Endothelial cell of umbilical vein (primary cell): ENCODE results near the gene MYH7. TPM values are rescaled to one million over a fixed set of nuclear protein-coding genes. Genes with fewer than 3 reads are reported as not detected.

Experiments used
- BruUV-seq: library from RNA; stranded (reverse); fragments of 400-500 nt; replicated peaks from 2 replicates; lab custom pipeline; 2021; lab: Mats Ljungman, UMichigan
- CTCF ChIA-PET: fragments of 300-600, 350-600 bp; sonication (Branson Sonifier 250); formaldehyde crosslinking; loops from one replicate; lab custom pipeline; 2021; ENCODE audit warnings: antibody characterized with exemption, inconsistent platforms; lab: Charles Lee
- POLR2A ChIA-PET: fragments of 300-600, 350-600 bp; sonication (Branson Sonifier 250); formaldehyde crosslinking; loops from one replicate; lab custom pipeline; 2021; ENCODE audit warnings: antibody characterized with exemption, inconsistent platforms; lab: Charles Lee
- DNase-seq: peaks from one replicate; pipeline ENCODE4 v3.0.0-alpha.2; 2011; ENCODE audit warnings: low read depth, low spot score
- FAIRE-seq: peaks from 2 replicates; lab custom pipeline; 2011; peaks lifted over from hg19 to GRCh38; lab: Jason Lieb, UNC
- H2AFZ ChIP-seq: 2 replicates; pipeline ENCODE4 v1.6.0; 2012; ENCODE audit warnings: low read depth, low read length, control low read depth, inconsistent platforms
- H3K27ac ChIP-seq: 2 replicates; pipeline ENCODE4 v1.5.1; 2011; ENCODE audit warnings: low read depth, mild to moderate bottlenecking, control low read depth, low read length, moderate library complexity; ENCODE audit not compliant: insufficient read depth
- H3K27me3 ChIP-seq, 2 experiments: 2 replicates each; pipeline versions ENCODE4 v1.6.0 to v1.6.1; 2011; ENCODE audit warnings: low read length in 2 of 2, mixed read lengths in 1 of 2; ENCODE audit not compliant: control insufficient read depth in 2 of 2, insufficient read depth in 2 of 2
- H3K36me3 ChIP-seq, 2 experiments: 2 replicates in 1 of 2; 3 replicates in 1 of 2; pipeline ENCODE4 v1.5.1; 2011; ENCODE audit warnings: low read length in 2 of 2, mild to moderate bottlenecking in 1 of 2, moderate library complexity in 1 of 2; ENCODE audit not compliant: control insufficient read depth in 2 of 2, insufficient read depth in 2 of 2; ENCODE audit errors: extremely low read depth in 1 of 2
- H3K4me1 ChIP-seq: 3 replicates; pipeline ENCODE4 v1.5.1; 2011; ENCODE audit warnings: mild to moderate bottlenecking, low read length; ENCODE audit not compliant: control insufficient read depth, insufficient read depth; ENCODE audit errors: extremely low read depth
- H3K4me2 ChIP-seq: 2 replicates; pipeline ENCODE4 v1.6.1; 2011; ENCODE audit warnings: low read length, control low read depth, mixed read lengths; ENCODE audit not compliant: insufficient read depth
- H3K4me3 ChIP-seq, 3 experiments: fragments of 200-600 bp in 1 of 3; sonication (generic), shearing (Covaris generic) in 1 of 3; replicated peaks in 1 of 3; 2 replicates each; pipeline ENCODE4 v1.5.1; 2011 to 2016; ENCODE audit warnings: control low read depth in 3 of 3, low read length in 3 of 3, mild to moderate bottlenecking in 2 of 3, inconsistent platforms in 1 of 3, low read depth in 1 of 3, moderate library complexity in 1 of 3; ENCODE audit not compliant: insufficient read depth in 1 of 3
- H3K79me2 ChIP-seq: 2 replicates; pipeline ENCODE4 v1.6.0; 2012; ENCODE audit warnings: low read length, inconsistent platforms; ENCODE audit not compliant: control insufficient read depth, insufficient read depth
- H3K9ac ChIP-seq: replicated peaks from 2 replicates; pipeline ENCODE3; 2011; ENCODE audit warnings: low read length, control low read depth; ENCODE audit not compliant: insufficient read depth; ENCODE audit errors: extremely low read depth
- H3K9me1 ChIP-seq: replicated peaks from 3 replicates; pipeline ENCODE4 v1.6.0; 2011; ENCODE audit warnings: mild to moderate bottlenecking, low read length; ENCODE audit not compliant: control insufficient read depth, insufficient read depth; ENCODE audit errors: extremely low read depth
- H3K9me3 ChIP-seq: replicated peaks from 2 replicates; pipeline ENCODE4 v1.5.1; 2012; ENCODE audit warnings: low read length, inconsistent platforms; ENCODE audit not compliant: control insufficient read depth, insufficient read depth
- H4K20me1 ChIP-seq: replicated peaks from 2 replicates; pipeline ENCODE3; 2011; ENCODE audit warnings: mild to moderate bottlenecking, low read length; ENCODE audit not compliant: control insufficient read depth, insufficient read depth; ENCODE audit errors: extremely low read depth
- EZH2 ChIP-seq: IDR thresholded peaks from 2 replicates; pipeline ENCODE4 v1.6.1; 2012; ENCODE audit warnings: borderline replicate concordance, low read depth, mild to moderate bottlenecking, moderate library complexity, low read length, inconsistent platforms; ENCODE audit not compliant: severe bottlenecking
- FOS ChIP-seq: IDR thresholded peaks from 2 replicates; pipeline ENCODE4 v1.6.1; 2011; ENCODE audit warnings: mild to moderate bottlenecking, low read length, moderate library complexity, borderline replicate concordance; ENCODE audit not compliant: insufficient read depth
- JUN ChIP-seq: IDR thresholded peaks from 2 replicates; pipeline ENCODE4 v1.6.1; 2011; ENCODE audit warnings: borderline replicate concordance, low read depth; ENCODE audit not compliant: insufficient read length, insufficient read depth
- MYC ChIP-seq: IDR thresholded peaks from one replicate; pipeline ENCODE4 v1.6.1; 2011; ENCODE audit warnings: mild to moderate bottlenecking, low read depth, low read length
- POLR2A ChIP-seq: IDR thresholded peaks from 2 replicates; pipeline ENCODE4 v1.6.1; 2012; ENCODE audit warnings: low read depth, mild to moderate bottlenecking, control low read depth, low read length
- POLR2AphosphoS5 ChIP-seq: IDR thresholded peaks from 2 replicates; pipeline ENCODE4 v1.6.1; 2012; ENCODE audit warnings: low read depth, mild to moderate bottlenecking, control low read depth, low read length, moderate library complexity; ENCODE audit not compliant: insufficient read depth
- dilution Hi-C: fragments of 300-500 bp; cut with MboI; formaldehyde crosslinking; loops from one replicate; pipeline ENCODE4 v1.15.0; 2019; ENCODE audit warnings: low sequenced_read_pairs; ENCODE audit not compliant: extremely low pct_ligation_motif_present
- intact Hi-C: fragments of 100-400 bp; cut with micrococcal nuclease; formaldehyde crosslinking; loops from one replicate; pipeline ENCODE4 v1.10.0; 2022
- polyA plus RNA-seq, 4 experiments: library from polyadenylated mRNA; depleted of rRNA in 3 of 4; stranded (reverse) in 3 of 4; unstranded in 1 of 4; fragments of >200 nt; gene quantifications; 2 replicates each; pipeline versions ENCODE4 v1.2.1 to v1.2.3, GENCODE V29; 2011 to 2012; ENCODE audit warnings: missing spikeins in 1 of 4
- total RNA-seq: library from RNA; stranded (reverse); gene quantifications from 2 replicates; pipeline ENCODE4 v1.2.3, GENCODE V29; 2021
- TF ChIP-seq, protein P1 (sequence below), 2 donors: IDR thresholded peaks; 1 replicate in 1 of 2; 2 replicates in 1 of 2; pipeline ENCODE4 v1.5.1; 2011; ENCODE audit warnings: low read length in 2 of 2, mild to moderate bottlenecking in 2 of 2, moderate library complexity in 2 of 2, control low read depth in 1 of 2, inconsistent platforms in 1 of 2, low read depth in 1 of 2; ENCODE audit not compliant: insufficient read depth in 1 of 2; ENCODE audit errors: extremely low read depth in 1 of 2
- TF ChIP-seq, protein P2 (sequence below): IDR thresholded peaks from 2 replicates; pipeline ENCODE4 v1.6.1; 2011; ENCODE audit not compliant: insufficient read depth, insufficient read length

Gene MYH7
- total and polyA plus RNA-seq, 2 donors (not counting 3 experiments of a cell fraction or from before 2014, with no cell fraction given): not detected

DNA sequence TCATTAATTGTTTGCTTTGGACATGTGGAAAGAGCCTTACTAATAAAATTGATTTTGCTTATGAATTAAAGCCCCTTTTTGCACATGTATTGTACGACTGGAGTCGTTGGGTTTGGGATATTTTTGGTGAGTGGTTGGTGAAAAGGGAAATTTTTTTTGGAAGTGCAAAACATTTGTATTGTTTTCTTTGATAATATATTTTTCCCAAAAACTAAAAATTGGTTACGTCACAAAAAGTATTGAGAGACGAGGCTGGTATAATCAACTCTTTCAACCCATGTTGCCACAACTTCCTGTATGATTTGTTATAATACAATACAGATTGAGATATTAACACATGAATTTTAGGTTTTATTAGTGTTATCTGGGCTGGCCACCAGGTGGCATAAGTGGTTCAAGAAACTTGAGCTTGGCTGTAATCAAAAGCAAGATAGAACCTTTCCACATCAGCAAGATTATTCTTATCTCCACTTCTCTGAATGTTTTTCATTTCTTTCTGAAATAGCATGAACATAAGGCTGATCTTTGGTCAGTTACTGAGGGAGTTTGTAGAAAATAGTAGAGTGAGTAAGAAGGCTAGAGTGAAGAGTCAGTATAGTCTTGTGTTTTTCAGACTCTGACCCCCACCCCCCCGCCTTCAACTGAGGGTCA is 42.8 kb upstream of the MYH7 start:
- Histone ChIP-seq H3K9me3 (no peaks in the 10 kb centered on the region), H3K9ac (no peak overlapping the region), H3K4me3 (no peak overlapping the region), H4K20me1 (peaks cover 2% of the 10 kb centered on the region), H3K27ac (no peak overlapping the region), H2AFZ (no peak overlapping the region), H3K4me2 (no peak overlapping the region), H3K79me2 (no peaks in the 10 kb centered on the region), H3K4me1 (no peaks in the 10 kb centered on the region), H3K9me1 (no peaks in the 10 kb centered on the region), H3K36me3 (peaks cover 12 to 24% of the 10 kb centered on the region in 2 experiments), H3K27me3 (no peaks in the 10 kb centered on the region)
- intact Hi-C loops: loop anchor here (1.0 kb wide), 2 partner anchors 61 to 84 kb away; no protein-coding TSS in a partner anchor
- dilution Hi-C loops: no loop called here
- ChIA-PET POLR2A (interaction anchor here (0.6 to 1.0 kb wide), 4 partner anchors 56 to 83 kb away, joined by 3 to 5 read pairs (median 4); no protein-coding TSS in a partner anchor), CTCF (interaction anchor here (0.6 to 15.7 kb wide), 27 partner anchors 9 to 432 kb away, joined by 3 to 416 read pairs (median 4); partner anchors contain the start of genes AP1G2, NGDN, THTPA and ZFHX2)
- DNase-seq (peak; percentile 82), FAIRE-seq (peak; percentile 92)
- TF ChIP-seq, protein P1, sequence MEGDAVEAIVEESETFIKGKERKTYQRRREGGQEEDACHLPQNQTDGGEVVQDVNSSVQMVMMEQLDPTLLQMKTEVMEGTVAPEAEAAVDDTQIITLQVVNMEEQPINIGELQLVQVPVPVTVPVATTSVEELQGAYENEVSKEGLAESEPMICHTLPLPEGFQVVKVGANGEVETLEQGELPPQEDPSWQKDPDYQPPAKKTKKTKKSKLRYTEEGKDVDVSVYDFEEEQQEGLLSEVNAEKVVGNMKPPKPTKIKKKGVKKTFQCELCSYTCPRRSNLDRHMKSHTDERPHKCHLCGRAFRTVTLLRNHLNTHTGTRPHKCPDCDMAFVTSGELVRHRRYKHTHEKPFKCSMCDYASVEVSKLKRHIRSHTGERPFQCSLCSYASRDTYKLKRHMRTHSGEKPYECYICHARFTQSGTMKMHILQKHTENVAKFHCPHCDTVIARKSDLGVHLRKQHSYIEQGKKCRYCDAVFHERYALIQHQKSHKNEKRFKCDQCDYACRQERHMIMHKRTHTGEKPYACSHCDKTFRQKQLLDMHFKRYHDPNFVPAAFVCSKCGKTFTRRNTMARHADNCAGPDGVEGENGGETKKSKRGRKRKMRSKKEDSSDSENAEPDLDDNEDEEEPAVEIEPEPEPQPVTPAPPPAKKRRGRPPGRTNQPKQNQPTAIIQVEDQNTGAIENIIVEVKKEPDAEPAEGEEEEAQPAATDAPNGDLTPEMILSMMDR (IDR thresholded peaks at IDR 0.05; ENCODE audit: extremely low read depth in 1 of 2, insufficient read depth in 1 of 2, low read depth in 1 of 2, low read length in 2 of 2): peak; percentile 49
- TF ChIP-seq JUN: no peak
- BruUV-seq: no TSS peak

DNA sequence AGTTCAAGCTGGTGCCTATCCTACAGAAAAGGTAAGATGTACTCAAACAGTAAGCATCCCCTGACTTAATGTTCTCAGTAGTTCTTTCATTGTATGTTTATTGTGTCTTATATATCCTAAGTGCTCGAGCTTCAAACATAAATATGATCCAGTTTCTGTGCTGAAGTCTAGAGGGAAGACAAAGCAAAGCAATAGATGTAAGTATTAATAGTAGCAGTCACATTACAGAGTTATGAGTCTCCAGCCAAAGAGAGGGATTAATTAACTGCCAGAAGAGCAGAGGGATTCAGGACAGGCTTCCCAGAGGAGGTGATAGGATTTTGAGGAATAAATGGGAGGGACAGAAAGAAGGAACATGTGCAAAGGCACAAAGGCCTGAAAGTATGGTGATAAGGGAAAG is 35.5 kb upstream of the MYH7 start:
- Histone ChIP-seq H3K27me3 (no peaks in the 10 kb centered on the region), H3K4me3 (no peak overlapping the region), H3K36me3 (peaks cover 2 to 13% of the 10 kb centered on the region in 2 experiments), H2AFZ (no peak overlapping the region), H4K20me1 (no peaks in the 10 kb centered on the region), H3K4me2 (no peak overlapping the region), H3K9ac (no peak overlapping the region), H3K9me3 (no peaks in the 10 kb centered on the region), H3K79me2 (peaks cover 15% of the 10 kb centered on the region), H3K27ac (no peak overlapping the region), H3K4me1 (peaks cover 5% of the 10 kb centered on the region), H3K9me1 (no peaks in the 10 kb centered on the region)
- FAIRE-seq: no peak
- dilution Hi-C loops (no loop called here), intact Hi-C loops (no loop called here)
- TF ChIP-seq, protein P2, sequence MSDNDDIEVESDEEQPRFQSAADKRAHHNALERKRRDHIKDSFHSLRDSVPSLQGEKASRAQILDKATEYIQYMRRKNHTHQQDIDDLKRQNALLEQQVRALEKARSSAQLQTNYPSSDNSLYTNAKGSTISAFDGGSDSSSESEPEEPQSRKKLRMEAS: no peak
- TF ChIP-seq FOS (no peak), JUN (no peak), POLR2A (no peak), MYC (no peak), EZH2 (no peak), POLR2AphosphoS5 (no peak)
- TF ChIP-seq, protein P1 (IDR thresholded peaks at IDR 0.05; ENCODE audit: extremely low read depth in 1 of 2, insufficient read depth in 1 of 2, low read depth in 1 of 2, low read length in 2 of 2): no peak
- ChIA-PET POLR2A (no interaction called here), CTCF (interaction anchor here (15.7 kb wide), 1 partner anchor 89 kb away, joined by 416 read pairs; the partner anchor contains the start of gene THTPA)
- DNase-seq: no peak
- BruUV-seq: no TSS peak
